Vagina (tissue), 2 donors: ENCODE measurements around the gene MAP3K10.

Experiments
- CTCF ChIP-seq, 3 experiments: fragments of 450-650 bp in 2 of 3; fragments of 200-600 bp in 1 of 3; sonication (generic) in 1 of 3; IDR thresholded peaks; one replicate each; pipeline ENCODE4 v1.5.1; 2017 to 2019; ENCODE audit warnings: antibody characterized with exemption in 3 of 3, mild to moderate bottlenecking in 2 of 3, moderate library complexity in 2 of 3
- POLR2A ChIP-seq, 2 donors: fragments of 450-650 bp; IDR thresholded peaks; one replicate each; pipeline ENCODE4 v1.6.1; 2017; ENCODE audit warnings: antibody characterized with exemption in 2 of 2, mild to moderate bottlenecking in 2 of 2, moderate library complexity in 2 of 2
- POLR2AphosphoS5 ChIP-seq, 2 donors: sonication (generic); formaldehyde crosslinking; IDR thresholded peaks; one replicate each; pipeline ENCODE4 v1.9.0; 2017; ENCODE audit warnings: antibody characterized with exemption in 2 of 2, mild to moderate bottlenecking in 2 of 2, low read depth in 1 of 2; ENCODE audit not compliant: insufficient read depth in 1 of 2

DNA sequence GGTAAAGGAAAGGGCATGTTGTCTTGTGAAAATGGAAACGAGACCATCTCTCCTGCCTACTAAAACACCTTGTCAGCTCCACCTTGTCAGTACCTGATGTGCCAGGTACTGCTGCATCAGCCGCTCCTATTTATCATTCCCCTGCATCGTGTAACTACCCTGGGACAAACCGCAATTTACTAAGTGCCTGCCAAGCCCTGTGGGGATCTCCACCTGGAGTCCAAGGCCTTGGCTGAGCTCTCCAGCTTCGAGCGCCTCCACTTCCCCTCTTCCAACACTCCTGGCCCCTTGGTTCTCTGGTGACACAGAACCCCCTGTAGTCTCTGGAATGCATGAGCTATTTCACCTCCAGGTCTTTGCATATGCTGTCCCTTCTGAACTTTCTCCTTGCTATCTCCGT, 61.2 kb downstream of the MAP3K10 start:
- TF ChIP-seq CTCF (IDR thresholded peaks at IDR 0.05) (no peak), POLR2A (IDR thresholded peaks at IDR 0.05) (no peak), POLR2AphosphoS5 (IDR thresholded peaks at IDR 0.05; ENCODE audit: insufficient read depth in 1 of 2, low read depth in 1 of 2) (no peak)
